Adipocyte (in vitro differentiated cells): ENCODE measurements around the gene NR2F1-AS1.

Experiments
- DNase-seq: peaks from one replicate; pipeline ENCODE4 v3.0.0-alpha.2; 2015; ENCODE audit warnings: low read depth
- H3K27me3 ChIP-seq: replicated peaks from 2 replicates; pipeline ENCODE4 v1.7.0; 2013; ENCODE audit warnings: mild to moderate bottlenecking, low read length, moderate library complexity; ENCODE audit not compliant: control insufficient read depth, insufficient read depth
- H3K36me3 ChIP-seq: 2 replicates; pipeline ENCODE4 v1.7.0; 2013; ENCODE audit warnings: low read length, mild to moderate bottlenecking, moderate library complexity; ENCODE audit not compliant: control insufficient read depth, insufficient read depth, severe bottlenecking
- H3K4me1 ChIP-seq: 2 replicates; pipeline ENCODE4 v1.7.0; 2013; ENCODE audit warnings: mild to moderate bottlenecking, low read length, moderate library complexity; ENCODE audit not compliant: control insufficient read depth, insufficient read depth
- H3K4me3 ChIP-seq: 2 replicates; pipeline ENCODE4 v1.7.0; 2013; ENCODE audit warnings: mild to moderate bottlenecking, low read length, moderate library complexity
- H3K9ac ChIP-seq: 2 replicates; pipeline ENCODE4 v1.7.0; 2013; ENCODE audit warnings: mild to moderate bottlenecking, low read length, moderate library complexity
- H3K9me3 ChIP-seq: 2 replicates; pipeline ENCODE4 v1.7.0; 2013; ENCODE audit warnings: mild to moderate bottlenecking, low read length, moderate library complexity; ENCODE audit not compliant: control insufficient read depth

The NR2F1-AS1 gene

GRCh38 chr5:93594591-93595419 is 13.8 kb upstream of the NR2F1-AS1 start:
- no peak overlapping the region for H3K4me3 ChIP-seq
- H3K36me3 ChIP-seq = peaks cover 23% of the 10 kb centered on the region
- no peak for DNase-seq
- H3K9me3 ChIP-seq = no peaks in the 10 kb centered on the region
- peaks cover 5% of the 10 kb centered on the region for H3K27me3 ChIP-seq
- no peak overlapping the region for H3K9ac ChIP-seq
- no peaks in the 10 kb centered on the region for H3K4me1 ChIP-seq

- H3K36me3 ChIP-seq = peaks cover 23% of the 10 kb centered on the region
Measured at GRCh38 chr5:93593476-93594131, 12.6 kb upstream of the NR2F1-AS1 start.

GRCh38 chr5:93592883-93593282 is 11.9 kb upstream of the NR2F1-AS1 start:
- H3K4me3 ChIP-seq = no peak overlapping the region

More at GRCh38 chr5:93593476-93594131, 12.6 kb upstream of the NR2F1-AS1 start:
- no peaks in the 10 kb centered on the region for H3K27me3 ChIP-seq
- no peaks in the 10 kb centered on the region for H3K9me3 ChIP-seq
- no peak for DNase-seq
- H3K4me1 ChIP-seq = no peaks in the 10 kb centered on the region
- no peak overlapping the region for H3K9ac ChIP-seq
- H3K4me3 ChIP-seq = no peak overlapping the region

GRCh38 chr5:93591323-93591945 is 10.4 kb upstream of the NR2F1-AS1 start:
- DNase-seq = no peak
- H3K9me3 ChIP-seq = no peaks in the 10 kb centered on the region
- no peaks in the 10 kb centered on the region for H3K4me1 ChIP-seq
- H3K27me3 ChIP-seq = no peaks in the 10 kb centered on the region
- H3K9ac ChIP-seq = no peak overlapping the region
- no peak overlapping the region for H3K4me3 ChIP-seq
- peaks cover 27% of the 10 kb centered on the region for H3K36me3 ChIP-seq

More at GRCh38 chr5:93592883-93593282, 11.9 kb upstream of the NR2F1-AS1 start:
- Histone ChIP-seq H3K4me1 (no peaks in the 10 kb centered on the region), H3K36me3 (peaks cover 26% of the 10 kb centered on the region), H3K27me3 (no peaks in the 10 kb centered on the region), H3K9ac (no peak overlapping the region), H3K9me3 (no peaks in the 10 kb centered on the region)
- no peak for DNase-seq

GRCh38 chr5:93590493-93590892 is 9.5 kb upstream of the NR2F1-AS1 start:
- Histone ChIP-seq H3K4me1 (peaks cover 9% of the 10 kb centered on the region), H3K9me3 (no peaks in the 10 kb centered on the region), H3K36me3 (peaks cover 27% of the 10 kb centered on the region), H3K27me3 (no peaks in the 10 kb centered on the region), H3K4me3 (no peak overlapping the region), H3K9ac (no peak overlapping the region)
- DNase-seq = no peak

- Histone ChIP-seq H3K9me3 (no peaks in the 10 kb centered on the region), H3K36me3 (peaks cover 24% of the 10 kb centered on the region), H3K4me1 (peaks cover 9% of the 10 kb centered on the region), H3K9ac (no peak overlapping the region), H3K4me3 (no peak overlapping the region), H3K27me3 (no peaks in the 10 kb centered on the region)
- no peak for DNase-seq
Measured at GRCh38 chr5:93589829-93590215, 8.8 kb upstream of the NR2F1-AS1 start.

- no peak overlapping the region for H3K4me3 ChIP-seq
- H3K36me3 ChIP-seq = peaks cover 19% of the 10 kb centered on the region
- H3K9me3 ChIP-seq = no peaks in the 10 kb centered on the region
- no peaks in the 10 kb centered on the region for H3K27me3 ChIP-seq
- no peak overlapping the region for H3K9ac ChIP-seq
- H3K4me1 ChIP-seq = peaks cover 9% of the 10 kb centered on the region
- no peak for DNase-seq
Measured at GRCh38 chr5:93589152-93589828, 8.3 kb upstream of the NR2F1-AS1 start.

- no peaks in the 10 kb centered on the region for H3K9me3 ChIP-seq
- H3K4me1 ChIP-seq = peaks cover 9% of the 10 kb centered on the region
- H3K36me3 ChIP-seq = peaks cover 12% of the 10 kb centered on the region
- no peak overlapping the region for H3K4me3 ChIP-seq
- DNase-seq = no peak
- H3K27me3 ChIP-seq = no peaks in the 10 kb centered on the region
- H3K9ac ChIP-seq = no peak overlapping the region
Measured at GRCh38 chr5:93588352-93589151, 7.5 kb upstream of the NR2F1-AS1 start.

GRCh38 chr5:93587597-93588351 is 6.8 kb upstream of the NR2F1-AS1 start:
- H3K9ac ChIP-seq = no peak overlapping the region
- peaks cover 9% of the 10 kb centered on the region for H3K4me1 ChIP-seq
- no peaks in the 10 kb centered on the region for H3K27me3 ChIP-seq
- peaks cover 9% of the 10 kb centered on the region for H3K36me3 ChIP-seq
- H3K4me3 ChIP-seq = no peak overlapping the region
- H3K9me3 ChIP-seq = no peaks in the 10 kb centered on the region
- DNase-seq = no peak
